Left ventricle myocardium superior (tissue), 1 donor: ENCODE measurements around the gene FYB1. TPM values are rescaled to one million over a fixed set of nuclear protein-coding genes. Genes with fewer than 3 reads are reported as not detected.
A peak's percentile ranks its signal among the peaks of the same experiment; 100 is the strongest.
"Not testable (repeated sequence)": the region's sequence is repeated elsewhere in the genome, so short reads cannot be mapped to it uniquely, and the experiment has no call there.

Source experiments
- ATAC-seq: fragments of 200-7000 bp; cut with Tn5 transposase; one replicate; pipeline ENCODE4 v1.9.1; 2020; ENCODE audit warnings: mild to moderate bottlenecking, moderate library complexity
- DNase-seq: peaks from one replicate; pipeline ENCODE4 v3.0.0-alpha.2; 2020
- intact Hi-C: fragments of 100-400 bp; cut with micrococcal nuclease; formaldehyde crosslinking; loops from one replicate; pipeline ENCODE4 v1.11.0; 2022
- total RNA-seq: library from RNA; stranded (reverse); fragmentation: NEBNext Ultra II Directional; extraction: Animal tissue kit (Norgen Biotek cat#: 25700); gene quantifications from one replicate; pipeline ENCODE4 v1.2.1, GENCODE V29; 2021
- donor health status: DM: no; HTN: yes; CAD: no; lungs with severe emphysema.

FYB1 gene
- total RNA-seq, 1 donor from 2014 or later: 5.8 TPM

- ATAC-seq (no peak), DNase-seq (no peak)
- intact Hi-C loops: no loop called here
Measured at GRCh38 chr5:39233783-39234182, 14.4 kb upstream of the FYB1 start.

- intact Hi-C loops: no loop called here
- ATAC-seq: no peak
Measured at GRCh38 chr5:39231705-39232525, 12.6 kb upstream of the FYB1 start.

GRCh38 chr5:39228596-39228995 is 9.2 kb upstream of the FYB1 start:
- intact Hi-C loops: no loop called here
- no peak for DNase-seq
- ATAC-seq: no peak

More at GRCh38 chr5:39231705-39232525, 12.6 kb upstream of the FYB1 start:
- DNase-seq: no peak

- intact Hi-C loops: no loop called here
- DNase-seq (no peak), ATAC-seq (no peak)
Measured at GRCh38 chr5:39226558-39226957, 7.2 kb upstream of the FYB1 start.

- intact Hi-C loops: no loop called here
- ATAC-seq (no peak), DNase-seq (no peak)
Measured at GRCh38 chr5:39226100-39226451, 6.7 kb upstream of the FYB1 start.

GRCh38 chr5:39225405-39226099 is 6.2 kb upstream of the FYB1 start:
- ATAC-seq (no peak), DNase-seq (no peak)
- intact Hi-C loops: no loop called here

GRCh38 chr5:39224196-39224761 is 4.9 kb upstream of the FYB1 start:
- ATAC-seq: peak; percentile 67
- intact Hi-C loops: no loop called here
- DNase-seq: no peak

- intact Hi-C loops: no loop called here
- ATAC-seq (no peak), DNase-seq (no peak)
Measured at GRCh38 chr5:39223565-39224156, 4.3 kb upstream of the FYB1 start.

GRCh38 chr5:39221671-39222070 is 2.3 kb upstream of the FYB1 start:
- DNase-seq, intact Hi-C loops, ATAC-seq: not testable (repeated sequence)

- DNase-seq (no peak), ATAC-seq (no peak)
- intact Hi-C loops: no loop called here
Measured at GRCh38 chr5:39220280-39221030, 1.1 kb upstream of the FYB1 start.

GRCh38 chr5:39218482-39219402 is 621 bp downstream of the FYB1 start:
- DNase-seq (no peak), ATAC-seq (peak; percentile 77)
- intact Hi-C loops: loop anchor here (10.0 kb wide), 1 partner anchor 346 kb away; no protein-coding TSS in a partner anchor

- peak; percentile 71 for DNase-seq
- intact Hi-C loops: loop anchor here (10.0 kb wide), 1 partner anchor 347 kb away; no protein-coding TSS in a partner anchor
- peak; percentile 80 for ATAC-seq
Measured at GRCh38 chr5:39217365-39218281, 1.7 kb downstream of the FYB1 start.

- no peak for ATAC-seq
- intact Hi-C loops: loop anchor here (10.0 kb wide), 1 partner anchor 348 kb away; no protein-coding TSS in a partner anchor
- no peak for DNase-seq
Measured at GRCh38 chr5:39216631-39217030, 2.7 kb downstream of the FYB1 start.

- no peak for ATAC-seq
- DNase-seq: no peak
- intact Hi-C loops: loop anchor here (10.0 kb wide), 1 partner anchor 349 kb away; no protein-coding TSS in a partner anchor
Measured at GRCh38 chr5:39215857-39216256, 3.5 kb downstream of the FYB1 start.

- intact Hi-C loops: loop anchor here (10.0 kb wide), 1 partner anchor 350 kb away; no protein-coding TSS in a partner anchor
- DNase-seq: no peak
- no peak for ATAC-seq
Measured at GRCh38 chr5:39214912-39215709, 4.3 kb downstream of the FYB1 start.
